CD4-positive, alpha-beta memory T cell (primary cell): Measurements from ENCODE around the gene MAP4K3. TPM values are rescaled to one million over a fixed set of nuclear protein-coding genes. Genes with fewer than 3 reads are reported as not detected.

Source experiments
- CTCF ChIA-PET: fragments of 350-600 bp; sonication (Branson Sonifier 250); formaldehyde crosslinking; loops from one replicate; lab custom pipeline; 2021; ENCODE audit warnings: inconsistent platforms; ENCODE audit not compliant: partially characterized antibody; lab: Charles Lee
- POLR2A ChIA-PET: fragments of 350-600 bp; sonication (Branson Sonifier 250); formaldehyde crosslinking; loops from one replicate; lab custom pipeline; 2021; ENCODE audit not compliant: partially characterized antibody; lab: Charles Lee
- DNase-seq, 5 donors: peaks; one replicate each; pipeline versions ENCODE4 v3.0.0 to v3.0.0-alpha.2; 2020 to 2022; ENCODE audit warnings: mixed read lengths in 1 of 5
- H3K27ac ChIP-seq: one replicate; pipeline ENCODE4 v1.7.0; 2013; ENCODE audit warnings: low read depth, low read length
- H3K27me3 ChIP-seq: 2 replicates; pipeline ENCODE4 v1.7.0; 2013; ENCODE audit warnings: mild to moderate bottlenecking, low read length, moderate library complexity; ENCODE audit not compliant: insufficient read depth
- H3K36me3 ChIP-seq: 2 replicates; pipeline ENCODE4 v1.7.0; 2013; ENCODE audit warnings: mild to moderate bottlenecking, low read length, moderate library complexity; ENCODE audit not compliant: insufficient read depth
- H3K4me1 ChIP-seq: 2 replicates; pipeline ENCODE4 v1.7.0; 2013; ENCODE audit warnings: mild to moderate bottlenecking, low read length, moderate library complexity; ENCODE audit not compliant: insufficient read depth
- H3K4me3 ChIP-seq, 2 donors: one replicate each; pipeline ENCODE4 v1.7.0; 2013; ENCODE audit warnings: low read length in 2 of 2, mild to moderate bottlenecking in 1 of 2
- H3K9me3 ChIP-seq, 2 donors: one replicate each; pipeline ENCODE4 v1.7.0; 2013; ENCODE audit warnings: low read length in 2 of 2, control low read depth in 1 of 2; ENCODE audit not compliant: control insufficient read depth in 1 of 2
- H3K27ac Mint-ChIP-seq, 7 donors: one replicate each; pipeline ENCODE4 v1.8.0; 2020 to 2021; ENCODE audit warnings: mixed read lengths in 7 of 7, mild to moderate bottlenecking in 6 of 7, inconsistent platforms in 3 of 7, moderate library complexity in 3 of 7
- H3K27me3 Mint-ChIP-seq, 2 donors: one replicate each; pipeline ENCODE4 v1.8.0; 2020 to 2021; ENCODE audit warnings: mixed read lengths in 2 of 2
- H3K36me3 Mint-ChIP-seq, 2 donors: one replicate each; pipeline ENCODE4 v1.8.0; 2020 to 2021; ENCODE audit warnings: mixed read lengths in 2 of 2, inconsistent platforms in 1 of 2, mild to moderate bottlenecking in 1 of 2
- H3K4me1 Mint-ChIP-seq, 4 donors: one replicate each; pipeline ENCODE4 v1.8.0; 2020 to 2021; ENCODE audit warnings: mixed read lengths in 4 of 4, mild to moderate bottlenecking in 1 of 4
- H3K4me3 Mint-ChIP-seq, 8 donors: one replicate each; pipeline ENCODE4 v1.8.0; 2020 to 2021; ENCODE audit warnings: mixed read lengths in 8 of 8, mild to moderate bottlenecking in 7 of 8, moderate library complexity in 6 of 8, inconsistent platforms in 3 of 8
- H3K9me3 Mint-ChIP-seq, 8 donors: one replicate each; pipeline ENCODE4 v1.8.0; 2020 to 2021; ENCODE audit warnings: mixed read lengths in 8 of 8, mild to moderate bottlenecking in 5 of 8, inconsistent platforms in 3 of 8, moderate library complexity in 1 of 8
- intact Hi-C: fragments of 100-400 bp; cut with micrococcal nuclease; formaldehyde crosslinking; loops from one replicate; pipeline ENCODE4 v1.15.1; 2023
- polyA plus RNA-seq, 2 donors: library from polyadenylated mRNA; unstranded; fragments of 300-500 nt; fragmentation: Illumina TruSeq; gene quantifications; one replicate each; pipeline ENCODE4 v1.2.3, GENCODE V29; 2021
- total RNA-seq, 2 experiments: library from RNA; stranded (reverse); gene quantifications; one replicate each; pipeline ENCODE4 v1.2.3, GENCODE V29; 2021

The MAP4K3 gene
- total and polyA plus RNA-seq, 4 experiments from 2014 or later = 1.7 to 18.1 (median 9.4) TPM

- ChIA-PET CTCF (interaction anchor here (1.2 kb wide), 1 partner anchor 12 kb away, joined by 3 read pairs; no protein-coding TSS in a partner anchor), POLR2A (no interaction called here)
- Mint-ChIP-seq H3K36me3 (peaks cover 18 to 27% of the 10 kb centered on the region in 2 donors), H3K27ac (peak overlapping the region; percentile 4 to 82 (median 54)), H3K4me3 (peak overlapping the region in 2 of 8 donors; percentile 18 to 60), H3K4me1 (peaks cover 9 to 21% (median 17%) of the 10 kb centered on the region in 4 donors), H3K27me3 (no peaks in the 10 kb centered on the region), H3K9me3 (no peaks in the 10 kb centered on the region)
- Histone ChIP-seq H3K4me3 (no peak overlapping the region), H3K27me3 (no peaks in the 10 kb centered on the region), H3K36me3 (no peaks in the 10 kb centered on the region), H3K9me3 (no peaks in the 10 kb centered on the region), H3K4me1 (peaks cover 20% of the 10 kb centered on the region), H3K27ac (no peak overlapping the region)
- intact Hi-C loops = no loop called here
- no peak for DNase-seq
Measured at GRCh38 chr2:39264733-39265132, 172.4 kb downstream of the MAP4K3 start.

DNA sequence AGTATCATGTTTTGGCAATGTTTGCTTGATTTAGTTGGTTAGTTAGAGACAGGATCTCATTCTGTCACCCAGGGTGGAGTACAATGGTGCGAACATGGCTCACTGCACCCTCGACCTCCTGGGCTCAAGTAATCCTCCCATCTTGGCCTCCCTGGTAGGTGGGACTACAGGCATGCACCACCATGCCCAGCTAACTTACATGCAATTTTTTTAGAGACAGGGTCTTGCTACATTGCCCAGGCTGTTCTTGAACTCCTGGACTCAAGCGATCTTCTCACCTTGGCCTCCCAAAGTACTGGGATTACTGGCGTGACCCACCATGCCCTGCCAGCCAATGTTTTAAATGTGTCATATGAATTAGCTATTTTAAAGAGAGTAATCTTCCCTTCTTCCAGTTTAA is 177.0 kb downstream of the MAP4K3 start:
- Histone ChIP-seq H3K36me3 (no peaks in the 10 kb centered on the region), H3K4me3 (no peak overlapping the region), H3K9me3 (no peaks in the 10 kb centered on the region), H3K27me3 (no peaks in the 10 kb centered on the region), H3K4me1 (peaks cover 6% of the 10 kb centered on the region), H3K27ac (no peak overlapping the region)
- Mint-ChIP-seq H3K9me3 (no peaks in the 10 kb centered on the region), H3K4me3 (no peak overlapping the region), H3K27ac (no peak overlapping the region), H3K27me3 (no peaks in the 10 kb centered on the region), H3K4me1 (peaks cover 2 to 6% (median 5%) of the 10 kb centered on the region in 4 donors), H3K36me3 (peaks cover 29 to 43% of the 10 kb centered on the region in 2 donors)
- DNase-seq = no peak
- CTCF ChIA-PET = no interaction called here
- POLR2A ChIA-PET = no interaction called here
- intact Hi-C loops = no loop called here

- Histone ChIP-seq H3K4me1 (no peaks in the 10 kb centered on the region), H3K27me3 (no peaks in the 10 kb centered on the region), H3K27ac (no peak overlapping the region), H3K9me3 (no peaks in the 10 kb centered on the region), H3K36me3 (peaks cover 4% of the 10 kb centered on the region), H3K4me3 (no peak overlapping the region)
- Mint-ChIP-seq H3K27me3 (no peaks in the 10 kb centered on the region), H3K4me3 (no peak overlapping the region), H3K9me3 (peaks cover 0 to 5% (median 3%) of the 10 kb centered on the region in 8 donors), H3K4me1 (no peaks in the 10 kb centered on the region), H3K27ac (no peak overlapping the region), H3K36me3 (peaks cover 48 to 49% of the 10 kb centered on the region in 2 donors)
- POLR2A ChIA-PET = no interaction called here
- intact Hi-C loops = no loop called here
- CTCF ChIA-PET = no interaction called here
- no peak for DNase-seq
Measured at GRCh38 chr2:39256040-39256439, 181.0 kb downstream of the MAP4K3 start.

DNA sequence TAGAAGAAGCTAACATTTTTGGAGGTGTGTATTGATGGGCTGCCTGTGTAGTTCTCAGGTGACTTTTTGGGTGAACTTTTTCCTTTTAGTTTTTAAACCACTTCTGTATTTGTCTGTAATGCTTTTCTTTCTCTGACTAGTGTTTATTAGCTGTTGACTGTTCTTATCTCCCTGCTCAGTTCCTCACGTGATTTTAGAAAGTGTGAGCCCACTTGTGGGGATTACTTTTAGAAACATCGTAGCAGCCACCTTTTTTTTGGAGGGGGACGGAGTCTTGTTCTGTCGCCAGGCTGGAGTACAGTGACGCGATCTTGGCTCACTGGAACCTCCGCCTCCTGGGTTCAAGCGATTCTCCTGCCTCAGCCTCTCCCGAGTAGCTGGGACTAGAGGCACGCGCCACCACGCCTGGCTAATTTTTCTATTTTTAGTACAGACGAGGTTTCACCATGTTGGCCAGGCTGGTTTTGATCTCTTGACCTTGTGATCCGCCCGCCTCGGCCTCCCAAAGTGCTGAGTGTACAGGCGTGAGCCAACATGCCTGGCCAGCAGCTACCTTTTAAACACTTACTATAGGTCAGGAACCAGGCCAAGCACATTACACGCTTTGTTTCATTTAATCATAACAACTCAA is 184.1 kb downstream of the MAP4K3 start:
- DNase-seq = no peak
- Histone ChIP-seq H3K4me1 (peaks cover 5% of the 10 kb centered on the region), H3K9me3 (no peaks in the 10 kb centered on the region), H3K4me3 (no peak overlapping the region), H3K27ac (no peak overlapping the region), H3K36me3 (peaks cover 4% of the 10 kb centered on the region), H3K27me3 (no peaks in the 10 kb centered on the region)
- Mint-ChIP-seq H3K9me3 (peaks cover 0 to 6% (median 3%) of the 10 kb centered on the region in 8 donors), H3K27me3 (no peaks in the 10 kb centered on the region), H3K36me3 (peaks cover 38 to 44% of the 10 kb centered on the region in 2 donors), H3K4me3 (no peak overlapping the region), H3K4me1 (peaks cover 3 to 6% (median 5%) of the 10 kb centered on the region in 4 donors), H3K27ac (no peak overlapping the region)
- ChIA-PET POLR2A (no interaction called here), CTCF (interaction anchor here (1.1 to 1.5 kb wide), 4 partner anchors 8 to 24 kb away, joined by 3 to 5 read pairs (median 3); no protein-coding TSS in a partner anchor)
- intact Hi-C loops = no loop called here

GRCh38 chr2:39247512-39248043 is 189.5 kb downstream of the MAP4K3 start:
- intact Hi-C loops = no loop called here
- no peak overlapping the region for H3K27ac ChIP-seq
- peaks cover 12 to 25% (median 22%) of the 10 kb centered on the region in 4 donors for H3K4me1 Mint-ChIP-seq
- POLR2A ChIA-PET = interaction anchor here (1.2 kb wide), 1 partner anchor 496 kb away, joined by 3 read pairs; the partner anchor contains the start of gene SRSF7
- H3K4me3 ChIP-seq = no peak overlapping the region
- H3K9me3 ChIP-seq = no peaks in the 10 kb centered on the region
- H3K27ac Mint-ChIP-seq = peak overlapping the region in 1 of 7 donors; percentile 30
- H3K4me3 Mint-ChIP-seq = no peak overlapping the region
- no peaks in the 10 kb centered on the region for H3K27me3 Mint-ChIP-seq
- DNase-seq = no peak
- H3K36me3 ChIP-seq = peaks cover 4% of the 10 kb centered on the region
- H3K9me3 Mint-ChIP-seq = peaks cover 0 to 6% (median 3%) of the 10 kb centered on the region in 8 donors
- H3K36me3 Mint-ChIP-seq = peaks cover 12 to 23% of the 10 kb centered on the region in 2 donors
- H3K27me3 ChIP-seq = no peaks in the 10 kb centered on the region
- CTCF ChIA-PET = interaction anchor here (1.0 kb wide), 1 partner anchor 19 kb away, joined by 3 read pairs; no protein-coding TSS in a partner anchor
- H3K4me1 ChIP-seq = peaks cover 5% of the 10 kb centered on the region

- CTCF ChIA-PET = interaction anchor here (1.8 to 4.5 kb wide), 2 partner anchors 17 to 185 kb away, joined by 4 to 14 read pairs; no protein-coding TSS in a partner anchor
- peak overlapping the region in 5 of 8 donors; percentile 0 to 26 (median 11) for H3K4me3 Mint-ChIP-seq
- POLR2A ChIA-PET = interaction anchor here (1.2 kb wide), 1 partner anchor 495 kb away, joined by 3 read pairs; the partner anchor contains the start of gene SRSF7
Measured at GRCh38 chr2:39246382-39246980, 190.6 kb downstream of the MAP4K3 start.

More at GRCh38 chr2:39246382-39246980, 190.6 kb downstream of the MAP4K3 start:
- Histone ChIP-seq H3K9me3 (no peaks in the 10 kb centered on the region), H3K4me1 (peaks cover 5% of the 10 kb centered on the region), H3K27ac (no peak overlapping the region), H3K27me3 (no peaks in the 10 kb centered on the region), H3K4me3 (no peak overlapping the region), H3K36me3 (peaks cover 2% of the 10 kb centered on the region)
- peaks cover 14 to 25% (median 22%) of the 10 kb centered on the region in 4 donors for H3K4me1 Mint-ChIP-seq
- intact Hi-C loops = no loop called here
- no peaks in the 10 kb centered on the region for H3K27me3 Mint-ChIP-seq
- DNase-seq = no peak
- peaks cover 0 to 6% (median 3%) of the 10 kb centered on the region in 8 donors for H3K9me3 Mint-ChIP-seq
- H3K27ac Mint-ChIP-seq = no peak overlapping the region
- peaks cover 6 to 13% of the 10 kb centered on the region in 2 donors for H3K36me3 Mint-ChIP-seq
